ENCODE measurements around the gene ITGA2B.
A peak's percentile ranks its signal among the peaks of the same experiment; 100 is the strongest.

Gene ITGA2B

GRCh38 chr17:44352828-44353671 is 36.4 kb downstream of the ITGA2B start:
- peak; percentile 23 for DNase-seq (ENCODE audit: low spot score)
- TF ChIP-seq CTCF (IDR thresholded peaks at IDR 0.05; ENCODE audit: extremely low read depth, missing control alignments), result no peak

- no peak for TF ChIP-seq CTCF (IDR thresholded peaks at IDR 0.05; ENCODE audit: extremely low read depth, missing control alignments)
- peak; percentile 18 for DNase-seq (ENCODE audit: low spot score)
Measured at GRCh38 chr17:44351961-44352827, 37.3 kb downstream of the ITGA2B start.

GRCh38 chr17:44351464-44351863 is 38.0 kb downstream of the ITGA2B start:
- no peak for DNase-seq (ENCODE audit: low spot score)
- TF ChIP-seq CTCF (IDR thresholded peaks at IDR 0.05; ENCODE audit: extremely low read depth, missing control alignments), result no peak

- peak; percentile 96 for TF ChIP-seq CTCF (IDR thresholded peaks at IDR 0.05; ENCODE audit: extremely low read depth, missing control alignments)
- peak; percentile 87 for DNase-seq (ENCODE audit: low spot score)
Measured at GRCh38 chr17:44350733-44351226, 38.7 kb downstream of the ITGA2B start.

GRCh38 chr17:44349553-44350070 is 39.8 kb downstream of the ITGA2B start:
- no peak for DNase-seq (ENCODE audit: low spot score)

GRCh38 chr17:44348988-44349364 is 40.5 kb downstream of the ITGA2B start:
- no peak for TF ChIP-seq CTCF (IDR thresholded peaks at IDR 0.05; ENCODE audit: extremely low read depth, missing control alignments)

More at GRCh38 chr17:44349553-44350070, 39.8 kb downstream of the ITGA2B start:
- no peak for TF ChIP-seq CTCF (IDR thresholded peaks at IDR 0.05; ENCODE audit: extremely low read depth, missing control alignments)

More at GRCh38 chr17:44348988-44349364, 40.5 kb downstream of the ITGA2B start:
- DNase-seq (ENCODE audit: low spot score), result no peak
